ENCODE results near the gene BCAS3. TPM values are rescaled to one million over a fixed set of nuclear protein-coding genes. Genes with fewer than 3 reads are reported as not detected.

BCAS3 gene
- total RNA-seq, 4 donors from 2014 or later: 21.7 to 42.2 (median 23.0) TPM

- TF ChIP-seq CTCF (IDR thresholded peaks at IDR 0.05; ENCODE audit: low read depth): no peak
Measured at GRCh38 chr17:61406971-61407911, 729.6 kb downstream of the BCAS3 start.

GRCh38 chr17:61408151-61409041, 730.7 kb downstream of the BCAS3 start:
- TF ChIP-seq CTCF (IDR thresholded peaks at IDR 0.05; ENCODE audit: low read depth): no peak

- no peak for TF ChIP-seq CTCF (IDR thresholded peaks at IDR 0.05; ENCODE audit: low read depth)
Measured at GRCh38 chr17:61409301-61410112, 731.9 kb downstream of the BCAS3 start.

GRCh38 chr17:61410141-61411010, 732.7 kb downstream of the BCAS3 start:
- TF ChIP-seq CTCF (IDR thresholded peaks at IDR 0.05; ENCODE audit: low read depth): no peak

GRCh38 chr17:61411011-61411260, 733.3 kb downstream of the BCAS3 start:
- TF ChIP-seq CTCF (IDR thresholded peaks at IDR 0.05; ENCODE audit: low read depth): no peak

DNA sequence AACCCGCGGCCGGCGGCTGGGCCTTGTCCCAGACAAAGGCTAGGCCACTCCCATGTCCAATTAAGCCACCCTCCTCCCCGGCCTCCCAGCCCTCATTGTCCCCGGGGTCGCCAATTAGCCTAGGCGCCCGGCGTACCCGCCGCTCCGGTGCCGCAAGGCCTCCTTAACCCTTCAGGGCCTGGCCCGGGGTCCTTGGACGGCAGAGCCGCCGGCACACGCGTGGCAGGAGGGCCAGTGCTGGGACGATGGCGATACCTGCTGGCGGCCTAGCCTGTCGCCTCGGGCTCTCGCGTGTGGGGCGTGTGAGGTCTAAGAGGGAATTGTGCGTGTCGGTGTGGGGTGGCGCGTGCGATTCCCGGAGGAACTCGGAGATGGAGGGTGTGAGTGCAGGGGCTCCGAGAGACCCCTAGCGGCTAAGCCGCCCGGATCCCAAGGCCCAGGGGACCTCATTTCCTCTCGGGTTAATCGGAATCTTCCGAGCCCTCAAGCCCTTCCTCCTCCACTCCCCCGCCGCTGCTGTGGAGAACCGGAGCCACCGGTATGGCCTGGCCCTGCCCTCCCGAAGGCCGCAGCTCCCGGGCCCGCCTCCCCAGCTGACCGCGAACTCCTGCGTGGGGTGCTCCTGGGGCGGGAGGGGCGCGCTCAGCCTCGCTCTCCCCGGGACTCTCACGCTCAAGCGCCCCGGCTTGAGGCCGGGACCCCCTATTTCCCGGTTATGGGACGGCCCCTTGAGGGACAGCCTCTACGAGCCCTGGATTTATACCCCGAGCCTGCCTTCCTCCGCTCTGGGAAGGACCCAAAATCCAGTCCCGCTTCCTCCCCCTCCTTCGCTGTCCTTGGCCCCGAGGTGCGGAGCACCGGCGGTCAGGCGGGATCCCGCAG, 733.9 kb downstream of the BCAS3 start:
- TF ChIP-seq CTCF (IDR thresholded peaks at IDR 0.05; ENCODE audit: low read depth): no peak
